ENCODE data around the gene CPT1A. TPM values are rescaled to one million over a fixed set of nuclear protein-coding genes. Genes with fewer than 3 reads are reported as not detected.

Gene CPT1A
- total RNA-seq, 1 experiment from 2014 or later, result 36.3 TPM

DNA sequence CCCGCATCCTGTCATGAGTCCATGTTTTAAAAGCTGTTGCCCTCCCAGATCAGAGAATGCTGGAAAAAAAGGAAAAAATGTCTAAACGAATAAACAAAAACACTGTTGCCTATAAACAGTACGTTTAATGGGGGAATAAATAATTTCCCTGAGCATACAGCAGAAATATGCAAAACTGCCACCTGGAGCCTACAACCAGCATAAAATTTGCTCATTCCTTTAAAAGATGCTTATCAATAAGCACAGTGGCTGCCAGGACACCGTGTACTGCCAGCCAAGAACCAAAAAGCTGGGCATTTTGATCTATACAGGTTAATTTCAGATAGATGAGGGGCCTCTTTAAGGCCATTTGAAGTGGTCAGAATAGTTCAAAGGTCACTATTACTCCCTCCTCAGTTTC lies 5.7 kb upstream of the CPT1A start:
- intact Hi-C loops (cut with micrococcal nuclease; ENCODE audit: unreplicated experiment), result loop anchor here (10.0 kb wide), 1 partner anchor 237 kb away; no protein-coding TSS in a partner anchor
- Histone ChIP-seq H3K27me3 (ENCODE audit: insufficient read depth, low read depth) (0 out of 2 replicates have a peak, but pooled peaks cover 4% of the 10 kb centered on the region), H3K4me1 (replicated peaks; ENCODE audit: insufficient read depth) (no peaks in the 10 kb centered on the region; the same call in 1 of the 2 replicates), H3F3A (ENCODE audit: insufficient read depth, low read depth) (0 out of 2 replicates have a peak, but pooled peaks cover 13% of the 10 kb centered on the region), H4K20me1 (ENCODE audit: insufficient read depth) (no peaks in the 10 kb centered on the region), H3K9me3 (ENCODE audit: insufficient read depth, low read depth) (no peaks in the 10 kb centered on the region), H3K4me2 (no peak overlapping the region), H3K79me2 (ENCODE audit: low read depth) (no peaks in the 10 kb centered on the region), H3K4me3 (no peak overlapping the region), H3K36me3 (ENCODE audit: low read depth) (no peaks in the 10 kb centered on the region), H3K9me2 (ENCODE audit: insufficient read depth) (no peaks in the 10 kb centered on the region), H3K27ac (no peak overlapping the region), H2AFZ (no peak overlapping the region)
- TF ChIP-seq EZH2 (IDR thresholded peaks at IDR 0.05; ENCODE audit: low read depth), result no peak
- TF ChIP-seq, protein P1, sequence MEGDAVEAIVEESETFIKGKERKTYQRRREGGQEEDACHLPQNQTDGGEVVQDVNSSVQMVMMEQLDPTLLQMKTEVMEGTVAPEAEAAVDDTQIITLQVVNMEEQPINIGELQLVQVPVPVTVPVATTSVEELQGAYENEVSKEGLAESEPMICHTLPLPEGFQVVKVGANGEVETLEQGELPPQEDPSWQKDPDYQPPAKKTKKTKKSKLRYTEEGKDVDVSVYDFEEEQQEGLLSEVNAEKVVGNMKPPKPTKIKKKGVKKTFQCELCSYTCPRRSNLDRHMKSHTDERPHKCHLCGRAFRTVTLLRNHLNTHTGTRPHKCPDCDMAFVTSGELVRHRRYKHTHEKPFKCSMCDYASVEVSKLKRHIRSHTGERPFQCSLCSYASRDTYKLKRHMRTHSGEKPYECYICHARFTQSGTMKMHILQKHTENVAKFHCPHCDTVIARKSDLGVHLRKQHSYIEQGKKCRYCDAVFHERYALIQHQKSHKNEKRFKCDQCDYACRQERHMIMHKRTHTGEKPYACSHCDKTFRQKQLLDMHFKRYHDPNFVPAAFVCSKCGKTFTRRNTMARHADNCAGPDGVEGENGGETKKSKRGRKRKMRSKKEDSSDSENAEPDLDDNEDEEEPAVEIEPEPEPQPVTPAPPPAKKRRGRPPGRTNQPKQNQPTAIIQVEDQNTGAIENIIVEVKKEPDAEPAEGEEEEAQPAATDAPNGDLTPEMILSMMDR (conservative IDR thresholded peaks at IDR 0.05), result no peak
- ChIA-PET POLR2A (ENCODE audit: unreplicated experiment) (interaction anchor here (0.6 kb wide), 1 partner anchor 958 kb away, joined by 4 read pairs; no protein-coding TSS in a partner anchor), CTCF (no interaction called here)
- BruUV-seq (replicated peaks), result no TSS peak
- no peak for DNase-seq

DNA sequence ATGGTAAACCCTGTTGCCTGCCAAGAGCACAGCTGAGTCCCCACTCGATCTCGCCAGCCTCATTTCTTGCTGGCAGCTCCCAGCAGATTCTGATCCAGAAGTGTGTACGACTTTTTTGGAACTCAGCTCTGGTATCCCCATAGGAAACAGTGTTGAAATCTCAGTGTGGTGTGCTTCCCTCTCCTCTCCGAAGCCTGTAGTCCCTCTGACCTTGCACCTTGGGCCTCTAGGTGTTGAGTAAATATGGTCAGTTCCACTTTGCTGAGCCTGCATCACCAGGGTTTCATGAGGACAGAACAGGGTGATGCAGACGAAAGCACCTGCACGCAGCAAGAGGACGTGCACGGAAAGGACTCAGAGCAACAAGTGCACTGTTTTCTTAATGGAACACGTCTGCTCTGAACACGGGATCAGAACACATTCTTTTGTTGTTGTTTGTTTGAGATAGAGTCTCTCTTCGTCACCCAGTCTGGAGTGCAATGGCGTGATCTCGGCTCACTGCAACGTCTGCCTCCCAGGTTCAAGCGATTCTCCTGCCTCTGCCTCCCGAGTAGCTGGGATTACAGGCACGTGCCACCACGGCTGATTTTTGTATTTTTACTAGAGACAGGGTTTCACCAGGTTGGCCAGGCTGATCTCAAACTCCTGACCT lies 3.8 kb upstream of the CPT1A start:
- Histone ChIP-seq H3K27me3 (ENCODE audit: insufficient read depth, low read depth) (no peaks in the 10 kb centered on the region), H2AFZ (no peak overlapping the region), H3K27ac (no peak overlapping the region), H3K4me3 (no peak overlapping the region), H3K4me2 (no peak overlapping the region), H3K9me3 (ENCODE audit: insufficient read depth, low read depth) (no peaks in the 10 kb centered on the region), H3K79me2 (ENCODE audit: low read depth) (no peaks in the 10 kb centered on the region), H3F3A (ENCODE audit: insufficient read depth, low read depth) (peaks cover 11% of the 10 kb centered on the region), H3K4me1 (replicated peaks; ENCODE audit: insufficient read depth) (peaks cover 4% of the 10 kb centered on the region; the same call in 1 of the 2 replicates), H3K36me3 (ENCODE audit: low read depth) (no peaks in the 10 kb centered on the region), H3K9me2 (ENCODE audit: insufficient read depth) (no peaks in the 10 kb centered on the region), H4K20me1 (ENCODE audit: insufficient read depth) (no peaks in the 10 kb centered on the region)
- intact Hi-C loops (cut with micrococcal nuclease; ENCODE audit: unreplicated experiment), result loop anchor here (10.0 kb wide), 1 partner anchor 239 kb away; no protein-coding TSS in a partner anchor
- TF ChIP-seq, protein P1 (conservative IDR thresholded peaks at IDR 0.05), result no peak
- no peak for TF ChIP-seq EZH2 (IDR thresholded peaks at IDR 0.05; ENCODE audit: low read depth)
- ChIA-PET CTCF (interaction anchor here (0.7 to 0.8 kb wide), 2 partner anchors 101 to 150 kb away, joined by 3 to 6 read pairs; no protein-coding TSS in a partner anchor), POLR2A (ENCODE audit: unreplicated experiment) (no interaction called here)
- no peak for DNase-seq
- BruUV-seq (replicated peaks), result no TSS peak

DNA sequence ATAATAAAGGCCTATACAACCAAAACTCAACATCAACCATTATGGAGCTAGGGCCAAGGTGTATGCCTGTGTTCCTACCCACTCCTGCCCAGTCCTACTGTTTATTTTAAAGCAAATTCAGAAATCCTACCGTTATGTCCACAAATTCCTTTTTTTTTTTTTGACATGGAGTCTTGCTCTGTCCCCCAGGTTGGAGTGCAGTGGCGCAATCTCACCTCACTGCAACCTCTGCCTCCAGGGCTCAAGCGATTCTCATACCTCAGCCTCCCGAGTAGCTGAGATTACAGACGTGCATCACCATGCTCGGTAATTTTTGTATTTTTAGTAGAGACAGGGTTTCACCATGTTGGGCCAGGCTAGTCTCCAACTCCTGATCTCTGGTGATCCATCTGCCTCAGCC lies 3.1 kb upstream of the CPT1A start:
- Histone ChIP-seq H4K20me1 (ENCODE audit: insufficient read depth) (no peaks in the 10 kb centered on the region), H3K27ac (no peak overlapping the region), H3K36me3 (ENCODE audit: low read depth) (no peaks in the 10 kb centered on the region), H3K27me3 (ENCODE audit: insufficient read depth, low read depth) (no peaks in the 10 kb centered on the region), H3F3A (ENCODE audit: insufficient read depth, low read depth) (peaks cover 17% of the 10 kb centered on the region), H3K79me2 (ENCODE audit: low read depth) (no peaks in the 10 kb centered on the region), H3K4me1 (replicated peaks; ENCODE audit: insufficient read depth) (peaks cover 10% of the 10 kb centered on the region), H3K9me2 (ENCODE audit: insufficient read depth) (no peaks in the 10 kb centered on the region), H3K4me3 (no peak overlapping the region), H3K9me3 (ENCODE audit: insufficient read depth, low read depth) (no peaks in the 10 kb centered on the region), H2AFZ (no peak overlapping the region), H3K4me2 (peak overlapping the region; percentile 89; the same call in 1 of the 2 replicates)
- DNase-seq, result no peak
- intact Hi-C loops (cut with micrococcal nuclease; ENCODE audit: unreplicated experiment), result loop anchor here (5.0 to 10.0 kb wide), 2 partner anchors 212 to 240 kb away; no protein-coding TSS in a partner anchor
- ChIA-PET CTCF (interaction anchor here (0.7 to 2.0 kb wide), 4 partner anchors 19 to 212 kb away, joined by 3 to 10 read pairs (median 5); no protein-coding TSS in a partner anchor), POLR2A (ENCODE audit: unreplicated experiment) (no interaction called here)
- no TSS peak for BruUV-seq (replicated peaks)
- TF ChIP-seq, protein P1 (conservative IDR thresholded peaks at IDR 0.05), result no peak
- no peak for TF ChIP-seq EZH2 (IDR thresholded peaks at IDR 0.05; ENCODE audit: low read depth)

Measured in PC-9 (cell line).